ENCODE results near the gene TM4SF4.
"Not testable (repeated sequence)": the region's sequence is repeated elsewhere in the genome, so short reads cannot be mapped to it uniquely, and the experiment has no call there.

Gene TM4SF4

GRCh38 chr3:149474250-149474817, at the start of gene TM4SF4:
Gene TM4SF4, plus strand, starts transcription at chr3:149474697. Its CDS starts 181 bp downstream, at chr3:149474878.
- no peak for DNase-seq

GRCh38 chr3:149424918-149425317, 49.6 kb upstream of the TM4SF4 start:
- no peak for DNase-seq

GRCh38 chr3:149426325-149426724, 48.2 kb upstream of the TM4SF4 start:
- no peak for DNase-seq

- DNase-seq: no peak
Observed at GRCh38 chr3:149428087-149428486, 46.4 kb upstream of the TM4SF4 start.

- DNase-seq: no peak
Observed at GRCh38 chr3:149430216-149430615, 44.3 kb upstream of the TM4SF4 start.

GRCh38 chr3:149432149-149432548, 42.3 kb upstream of the TM4SF4 start:
- DNase-seq: no peak

GRCh38 chr3:149435996-149436885, 38.3 kb upstream of the TM4SF4 start:
- DNase-seq: no peak

- DNase-seq: no peak
Observed at GRCh38 chr3:149437286-149437685, 37.2 kb upstream of the TM4SF4 start.

- DNase-seq: no peak
Observed at GRCh38 chr3:149437710-149438109, 36.8 kb upstream of the TM4SF4 start.

GRCh38 chr3:149438981-149439380, 35.5 kb upstream of the TM4SF4 start:
- no peak for DNase-seq

GRCh38 chr3:149441642-149442041, 32.9 kb upstream of the TM4SF4 start:
- no peak for DNase-seq

- DNase-seq: no peak
Observed at GRCh38 chr3:149442043-149442442, 32.5 kb upstream of the TM4SF4 start.

- DNase-seq: no peak
Observed at GRCh38 chr3:149442851-149443544, 31.5 kb upstream of the TM4SF4 start.

GRCh38 chr3:149443545-149443912, 31.0 kb upstream of the TM4SF4 start:
- DNase-seq: no peak

GRCh38 chr3:149444867-149445266, 29.6 kb upstream of the TM4SF4 start:
- not testable (repeated sequence) for DNase-seq

GRCh38 chr3:149448331-149448831, 26.1 kb upstream of the TM4SF4 start:
- peak; percentile 1 for DNase-seq

- no peak for DNase-seq
Observed at GRCh38 chr3:149449182-149449581, 25.3 kb upstream of the TM4SF4 start.

- no peak for DNase-seq
Observed at GRCh38 chr3:149449799-149450198, 24.7 kb upstream of the TM4SF4 start.

- no peak for DNase-seq
Observed at GRCh38 chr3:149450281-149450680, 24.2 kb upstream of the TM4SF4 start.

- no peak for DNase-seq
Observed at GRCh38 chr3:149452036-149452435, 22.5 kb upstream of the TM4SF4 start.

GRCh38 chr3:149453140-149453805, 21.2 kb upstream of the TM4SF4 start:
- DNase-seq: no peak

GRCh38 chr3:149454746-149455145, 19.8 kb upstream of the TM4SF4 start:
- no peak for DNase-seq

GRCh38 chr3:149455366-149455765, 19.1 kb upstream of the TM4SF4 start:
- no peak for DNase-seq
